PC-3 (cell line): ENCODE data around the gene UBA6. TPM values are rescaled to one million over a fixed set of nuclear protein-coding genes. Genes with fewer than 3 reads are reported as not detected.

Source experiments
- ATAC-seq: fragments of 200-7000 bp; cut with Tn5 transposase; 2 replicates; pipeline ENCODE4 v1.9.1; 2020; ENCODE audit warnings: mild to moderate bottlenecking, moderate library complexity
- BruUV-seq: library from RNA; stranded (reverse); fragments of 400-500 nt; replicated peaks from 2 replicates; lab custom pipeline; 2021; lab: Mats Ljungman, UMichigan
- CTCF ChIA-PET: fragments of 300-600 bp; sonication (Branson Sonifier 250); formaldehyde crosslinking; loops from one replicate; lab custom pipeline; 2022; ENCODE audit warnings: antibody characterized with exemption; lab: Charles Lee
- POLR2A ChIA-PET: fragments of 300-600 bp; sonication (Branson Sonifier 250); formaldehyde crosslinking; loops from one replicate; lab custom pipeline; 2022; ENCODE audit warnings: antibody characterized with exemption; ENCODE audit not compliant: unreplicated experiment; lab: Charles Lee
- DNase-seq: peaks from one replicate; pipeline ENCODE4 v3.0.0-alpha.2; 2015
- H2AFZ ChIP-seq: fragments of 300-600 bp; sonication (generic); 2 replicates; pipeline ENCODE4 v1.6.0; 2016; ENCODE audit warnings: antibody characterized with exemption, low read length
- H3F3A ChIP-seq: fragments of 300-600 bp; sonication (generic); one replicate; pipeline ENCODE4 v1.6.0; 2017; ENCODE audit warnings: antibody characterized with exemption, low read length, control low read depth, mild to moderate bottlenecking; ENCODE audit not compliant: unreplicated experiment
- H3K27ac ChIP-seq: fragments of 300-600 bp; sonication (generic); 2 replicates; pipeline ENCODE4 v1.5.1; 2016; ENCODE audit warnings: mild to moderate bottlenecking, low read length
- H3K27me3 ChIP-seq: fragments of 300-600 bp; sonication (generic); 2 replicates; pipeline ENCODE4 v1.6.1; 2016; ENCODE audit warnings: low read length, mixed read lengths
- H3K36me3 ChIP-seq: fragments of 300-600 bp; sonication (generic); 2 replicates; pipeline ENCODE4 v1.6.1; 2016; ENCODE audit warnings: low read depth, mixed run types, low read length, mixed read lengths
- H3K4me1 ChIP-seq: fragments of 300-600 bp; sonication (generic); 2 replicates; pipeline ENCODE4 v1.5.1; 2016; ENCODE audit warnings: low read length; ENCODE audit not compliant: insufficient read depth
- H3K4me2 ChIP-seq: fragments of 300-600 bp; sonication (generic); 2 replicates; pipeline ENCODE4 v1.6.0; 2016; ENCODE audit warnings: low read length
- H3K4me3 ChIP-seq: fragments of 300-600 bp; sonication (generic); 2 replicates; pipeline ENCODE4 v1.5.1; 2016; ENCODE audit warnings: mild to moderate bottlenecking, low read length, mixed read lengths
- H3K79me2 ChIP-seq: fragments of 300-600 bp; sonication (generic); 2 replicates; pipeline ENCODE4 v1.6.1; 2017; ENCODE audit warnings: low read length, mixed read lengths
- H3K9ac ChIP-seq: fragments of 300-600 bp; sonication (generic); 2 replicates; pipeline ENCODE4 v1.6.0; 2016; ENCODE audit warnings: mild to moderate bottlenecking, low read length
- H3K9me2 ChIP-seq: fragments of 300-600 bp; sonication (generic); replicated peaks from 2 replicates; pipeline ENCODE4 v1.6.1; 2016; ENCODE audit warnings: mixed run types, low read length, mixed read lengths
- H3K9me3 ChIP-seq: fragments of 300-600 bp; sonication (generic); 2 replicates; pipeline ENCODE4 v1.6.1; 2016; ENCODE audit warnings: low read length, mixed read lengths
- H4K20me1 ChIP-seq: fragments of 300-600 bp; sonication (generic); 2 replicates; pipeline ENCODE4 v1.6.1; 2016; ENCODE audit warnings: low read length, mixed read lengths
- CTCF ChIP-seq: fragments of 300-600 bp; sonication (generic); conservative IDR thresholded peaks from 2 replicates; pipeline ENCODE4 v1.5.1; 2017; ENCODE audit warnings: antibody characterized with exemption, low read depth, mild to moderate bottlenecking, low read length
- EZH2 ChIP-seq: fragments of 300-600 bp; sonication (generic); IDR thresholded peaks from one replicate; pipeline ENCODE4 v1.6.1; 2017; ENCODE audit warnings: antibody characterized with exemption, mild to moderate bottlenecking, low read length; ENCODE audit not compliant: unreplicated experiment
- EZH2phosphoT487 ChIP-seq: fragments of 300-600 bp; sonication (generic); IDR thresholded peaks from 2 replicates; pipeline ENCODE4 v1.6.1; 2018; ENCODE audit warnings: mild to moderate bottlenecking, antibody characterized with exemption, low read length, borderline replicate concordance
- intact Hi-C: fragments of 100-400 bp; cut with micrococcal nuclease; formaldehyde crosslinking; loops from 2 replicates; pipeline ENCODE4 v1.9.0; 2023
- total RNA-seq: library from RNA; depleted of rRNA; stranded (reverse); fragments of >200 nt; gene quantifications from 2 replicates; pipeline ENCODE4 v1.2.3, GENCODE V29; 2014

The UBA6 gene
- total RNA-seq, 1 experiment from 2014 or later: 94.6 TPM

- no peaks in the 10 kb centered on the region for H3K9me3 ChIP-seq
- TF ChIP-seq EZH2: no peak
- no peak for TF ChIP-seq EZH2phosphoT487
- no peak for TF ChIP-seq CTCF
- intact Hi-C loops: no loop called here
- no peak overlapping the region for H3K4me2 ChIP-seq
- DNase-seq (no peak), ATAC-seq (no peak)
- no TSS peak for BruUV-seq
- H3K9ac ChIP-seq: no peak overlapping the region
- no peak overlapping the region for H2AFZ ChIP-seq
- ChIA-PET POLR2A (no interaction called here), CTCF (no interaction called here)
- no peak overlapping the region for H3K4me3 ChIP-seq
- no peaks in the 10 kb centered on the region for H3K36me3 ChIP-seq
- no peaks in the 10 kb centered on the region for H3K9me2 ChIP-seq
- no peaks in the 10 kb centered on the region for H3K4me1 ChIP-seq
- H3F3A ChIP-seq: no peaks in the 10 kb centered on the region
- H3K79me2 ChIP-seq: no peaks in the 10 kb centered on the region
- no peaks in the 10 kb centered on the region for H4K20me1 ChIP-seq
- H3K27ac ChIP-seq: no peak overlapping the region
- H3K27me3 ChIP-seq: no peaks in the 10 kb centered on the region
Measured at GRCh38 chr4:67570537-67570936, 130.4 kb downstream of the UBA6 start.

DNA sequence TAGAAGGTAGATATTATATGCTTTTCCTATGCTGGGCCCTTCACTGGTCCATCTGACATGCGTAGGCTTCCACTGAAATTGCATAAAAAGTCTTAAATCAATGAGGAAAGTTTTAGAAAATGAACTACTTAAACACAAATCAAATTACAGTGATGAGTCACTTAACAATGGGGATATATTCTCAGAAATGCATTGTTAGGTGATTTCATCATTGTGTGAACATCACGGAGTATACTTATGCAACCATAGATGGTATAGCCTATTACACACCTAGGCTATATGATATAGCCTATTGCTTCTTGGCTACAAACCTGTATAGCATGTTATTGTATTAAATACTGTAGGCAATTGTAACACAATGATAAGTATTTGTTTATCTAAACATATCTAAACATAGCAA lies 132.1 kb downstream of the UBA6 start:
- intact Hi-C loops: no loop called here
- no peak overlapping the region for H2AFZ ChIP-seq
- H3K9ac ChIP-seq: no peak overlapping the region
- no peaks in the 10 kb centered on the region for H3K9me3 ChIP-seq
- no peaks in the 10 kb centered on the region for H3K36me3 ChIP-seq
- no TSS peak for BruUV-seq
- peak; percentile 54 for DNase-seq
- CTCF ChIA-PET: no interaction called here
- no peak overlapping the region for H3K27ac ChIP-seq
- H3K4me3 ChIP-seq: no peak overlapping the region
- H3K4me1 ChIP-seq: no peaks in the 10 kb centered on the region
- TF ChIP-seq EZH2 (no peak), CTCF (no peak), EZH2phosphoT487 (no peak)
- H3F3A ChIP-seq: no peaks in the 10 kb centered on the region
- no peak overlapping the region for H3K4me2 ChIP-seq
- H3K27me3 ChIP-seq: no peaks in the 10 kb centered on the region
- POLR2A ChIA-PET: no interaction called here
- no peaks in the 10 kb centered on the region for H3K79me2 ChIP-seq
- H3K9me2 ChIP-seq: no peaks in the 10 kb centered on the region
- peak; percentile 79 for ATAC-seq
- H4K20me1 ChIP-seq: no peaks in the 10 kb centered on the region

GRCh38 chr4:67566335-67566734 lies 134.6 kb downstream of the UBA6 start:
- H3K4me2 ChIP-seq: no peak overlapping the region
- no peaks in the 10 kb centered on the region for H4K20me1 ChIP-seq
- POLR2A ChIA-PET: no interaction called here
- H3F3A ChIP-seq: no peaks in the 10 kb centered on the region
- H3K27me3 ChIP-seq: no peaks in the 10 kb centered on the region
- TF ChIP-seq EZH2phosphoT487 (no peak), CTCF (no peak), EZH2 (no peak)
- no peak overlapping the region for H3K9ac ChIP-seq
- H3K4me3 ChIP-seq: no peak overlapping the region
- no TSS peak for BruUV-seq
- H3K36me3 ChIP-seq: no peaks in the 10 kb centered on the region
- no peak overlapping the region for H2AFZ ChIP-seq
- ATAC-seq: no peak
- no peaks in the 10 kb centered on the region for H3K79me2 ChIP-seq
- no peaks in the 10 kb centered on the region for H3K4me1 ChIP-seq
- CTCF ChIA-PET: no interaction called here
- no peak for DNase-seq
- no peaks in the 10 kb centered on the region for H3K9me3 ChIP-seq
- no peaks in the 10 kb centered on the region for H3K9me2 ChIP-seq
- intact Hi-C loops: no loop called here
- H3K27ac ChIP-seq: no peak overlapping the region
